ENCODE data around the gene AP2S1. TPM values are rescaled to one million over a fixed set of nuclear protein-coding genes. Genes with fewer than 3 reads are reported as not detected.
A peak's percentile ranks its signal among the peaks of the same experiment; 100 is the strongest.

Gene AP2S1
- total RNA-seq, 6 experiments from 2014 or later, result 416 to 479 (median 463) TPM

DNA sequence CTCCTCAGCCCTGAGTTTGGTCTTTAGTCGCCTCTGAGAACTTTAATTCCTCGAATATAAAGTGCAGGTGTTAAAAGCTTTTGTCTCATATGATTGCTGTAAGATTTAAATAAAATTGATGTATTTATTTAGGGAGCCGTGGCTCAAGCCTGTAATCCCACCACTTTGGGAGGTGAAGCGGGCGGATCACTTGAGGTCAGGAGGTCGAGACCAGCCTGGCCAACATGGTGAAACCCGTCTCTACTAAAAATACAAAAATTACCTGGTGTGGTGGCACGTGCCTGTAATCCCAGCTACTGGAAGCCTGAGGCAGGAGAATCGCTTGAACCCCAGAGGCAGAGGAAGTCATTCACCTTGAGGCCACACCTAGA is 61.7 kb downstream of the AP2S1 start:
- DNase-seq, result no peak
- H3K27ac Mint-ChIP-seq, result no peak overlapping the region
- H3K27me3 Mint-ChIP-seq (ENCODE audit: insufficient read depth), result peaks cover 2% of the 10 kb centered on the region; the same call in 1 of the 2 replicates
- H3K4me3 Mint-ChIP-seq, result no peak overlapping the region
- TF ChIP-seq, protein P1, sequence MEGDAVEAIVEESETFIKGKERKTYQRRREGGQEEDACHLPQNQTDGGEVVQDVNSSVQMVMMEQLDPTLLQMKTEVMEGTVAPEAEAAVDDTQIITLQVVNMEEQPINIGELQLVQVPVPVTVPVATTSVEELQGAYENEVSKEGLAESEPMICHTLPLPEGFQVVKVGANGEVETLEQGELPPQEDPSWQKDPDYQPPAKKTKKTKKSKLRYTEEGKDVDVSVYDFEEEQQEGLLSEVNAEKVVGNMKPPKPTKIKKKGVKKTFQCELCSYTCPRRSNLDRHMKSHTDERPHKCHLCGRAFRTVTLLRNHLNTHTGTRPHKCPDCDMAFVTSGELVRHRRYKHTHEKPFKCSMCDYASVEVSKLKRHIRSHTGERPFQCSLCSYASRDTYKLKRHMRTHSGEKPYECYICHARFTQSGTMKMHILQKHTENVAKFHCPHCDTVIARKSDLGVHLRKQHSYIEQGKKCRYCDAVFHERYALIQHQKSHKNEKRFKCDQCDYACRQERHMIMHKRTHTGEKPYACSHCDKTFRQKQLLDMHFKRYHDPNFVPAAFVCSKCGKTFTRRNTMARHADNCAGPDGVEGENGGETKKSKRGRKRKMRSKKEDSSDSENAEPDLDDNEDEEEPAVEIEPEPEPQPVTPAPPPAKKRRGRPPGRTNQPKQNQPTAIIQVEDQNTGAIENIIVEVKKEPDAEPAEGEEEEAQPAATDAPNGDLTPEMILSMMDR (IDR thresholded peaks at IDR 0.05), result no peak
- peaks cover 31% of the 10 kb centered on the region for H3K36me3 Mint-ChIP-seq (ENCODE audit: low read depth)
- H3K4me1 Mint-ChIP-seq (ENCODE audit: low read depth), result peaks cover 57% of the 10 kb centered on the region
- H3K9me3 Mint-ChIP-seq, result no peaks in the 10 kb centered on the region

DNA sequence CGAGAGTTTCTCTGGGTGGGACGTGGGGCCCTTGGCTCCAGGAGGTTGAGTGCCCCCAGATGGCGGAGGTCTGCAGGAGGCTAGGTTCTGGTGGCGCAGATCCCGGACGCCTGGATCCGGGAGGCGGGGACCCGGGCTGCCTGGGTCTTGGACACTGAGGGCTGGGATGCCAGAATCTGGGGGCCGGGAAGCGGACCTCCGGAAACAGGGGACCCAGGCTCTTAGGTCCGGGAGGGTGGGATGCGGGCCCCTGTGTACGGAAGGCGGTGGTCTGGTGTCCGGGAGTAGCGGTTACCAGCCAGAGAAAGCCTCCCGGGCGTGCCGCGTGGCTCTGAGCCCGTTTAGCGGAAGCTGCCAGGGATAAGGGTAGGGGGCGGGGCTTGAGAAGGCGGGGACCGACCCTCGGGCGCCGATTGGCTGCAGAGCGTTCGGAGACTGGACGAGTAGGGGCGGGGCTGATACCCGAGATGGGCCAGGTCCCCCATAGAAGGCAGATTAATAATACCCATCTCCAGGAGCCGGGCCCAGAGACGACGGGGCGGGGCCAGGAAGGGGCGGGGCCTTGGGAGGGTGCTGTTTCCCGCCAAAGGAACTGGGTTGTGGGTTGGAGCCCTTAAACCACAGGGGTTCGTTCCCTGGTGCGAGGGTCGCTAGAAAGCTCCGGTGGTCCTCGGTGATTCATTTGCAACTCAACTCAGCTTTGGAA is 62.2 kb downstream of the AP2S1 start, which contains the start of gene SLC1A5:
TSS of gene SLC1A5 (minus strand) at position 333 of the 706 bp plus-strand sequence. CDS start 629 bp downstream, outside the sequence.
- DNase-seq, result peak; percentile 96
- TF ChIP-seq, protein P1 (IDR thresholded peaks at IDR 0.05), result no peak
- Mint-ChIP-seq H3K9me3 (no peaks in the 10 kb centered on the region), H3K27me3 (ENCODE audit: insufficient read depth) (peaks cover 2% of the 10 kb centered on the region; the same call in 1 of the 2 replicates), H3K4me3 (peak within 1 kb of the TSS; percentile 97), H3K36me3 (ENCODE audit: low read depth) (peaks cover 35% of the 10 kb centered on the region), H3K27ac (peak within 1 kb of the TSS; percentile 97), H3K4me1 (ENCODE audit: low read depth) (peaks cover 57% of the 10 kb centered on the region)

Other genes with a start within 250 kb of the AP2S1 start
- gene CALM3, start 249.5 kb downstream of the AP2S1 start, total RNA-seq (2021; fragmentation: NEBNext Ultra II Directional; extraction: Animal tissue kit (Norgen Biotek cat#: 25700)), result 100 to 1,000 TPM; 445 to 561 (median 538) TPM
- gene PTGIR, start 225.8 kb downstream of the AP2S1 start, total RNA-seq (2021; fragmentation: NEBNext Ultra II Directional; extraction: Animal tissue kit (Norgen Biotek cat#: 25700)), result 10 to 100 TPM; 16.0 to 26.6 (median 17.9) TPM
- not detected for gene GNG8, start 214.6 kb downstream of the AP2S1 start, total RNA-seq (2021; fragmentation: NEBNext Ultra II Directional; extraction: Animal tissue kit (Norgen Biotek cat#: 25700))
- gene DACT3, start 189.7 kb downstream of the AP2S1 start, total RNA-seq (2021; fragmentation: NEBNext Ultra II Directional; extraction: Animal tissue kit (Norgen Biotek cat#: 25700)), result 10 to 100 TPM; 12.6 to 17.2 (median 15.5) TPM
- gene PRKD2, start 133.7 kb downstream of the AP2S1 start, total RNA-seq (2021; fragmentation: NEBNext Ultra II Directional; extraction: Animal tissue kit (Norgen Biotek cat#: 25700)), result 10 to 100 TPM; 35.3 to 42.2 (median 38.4) TPM
- gene FKRP, start 104.8 kb downstream of the AP2S1 start, total RNA-seq (2021; fragmentation: NEBNext Ultra II Directional; extraction: Animal tissue kit (Norgen Biotek cat#: 25700)), result 10 to 100 TPM; 31.4 to 36.8 (median 33.2) TPM
- 10 to 100 TPM; 53.6 to 60.8 (median 58.3) TPM for gene STRN4, start 104.4 kb downstream of the AP2S1 start, total RNA-seq (2021; fragmentation: NEBNext Ultra II Directional; extraction: Animal tissue kit (Norgen Biotek cat#: 25700))
- gene SLC1A5, start 62.3 kb downstream of the AP2S1 start, total RNA-seq (2021; fragmentation: NEBNext Ultra II Directional; extraction: Animal tissue kit (Norgen Biotek cat#: 25700)), result 100 to 1,000 TPM; 263 to 310 (median 281) TPM
- gene ARHGAP35, start 10.2 kb upstream of the AP2S1 start, total RNA-seq (2021; fragmentation: NEBNext Ultra II Directional; extraction: Animal tissue kit (Norgen Biotek cat#: 25700)), result 10 to 100 TPM; 51.9 to 69.8 (median 63.4) TPM
- 10 to 100 TPM in 1 of 6 experiments, 1 to 10 TPM in 5; 2.2 to 11.5 (median 3.6) TPM for gene NPAS1, start 169.0 kb upstream of the AP2S1 start, total RNA-seq (2021; fragmentation: NEBNext Ultra II Directional; extraction: Animal tissue kit (Norgen Biotek cat#: 25700))
- gene TMEM160, start 197.8 kb upstream of the AP2S1 start, total RNA-seq (2021; fragmentation: NEBNext Ultra II Directional; extraction: Animal tissue kit (Norgen Biotek cat#: 25700)), result 10 to 100 TPM; 44.2 to 55.1 (median 49.3) TPM

Data from HFFc6 (cell line).